Transverse colon (tissue), 4 donors: ENCODE measurements around the gene DCT. TPM values are rescaled to one million over a fixed set of nuclear protein-coding genes. Genes with fewer than 3 reads are reported as not detected.
A peak's percentile ranks its signal among the peaks of the same experiment; 100 is the strongest.

Experiments used
- DNase-seq: peaks from one replicate; pipeline ENCODE4 v3.0.0-alpha.2; 2019
- H3K27ac ChIP-seq, 4 donors: fragments of 200-600 bp; sonication (generic); 2 replicates each; pipeline ENCODE4 v1.5.1; 2016 to 2018; ENCODE audit warnings: inconsistent platforms in 4 of 4
- H3K27me3 ChIP-seq: fragments of 200-600 bp; sonication (generic); 2 replicates; pipeline ENCODE4 v1.5.1; 2017; ENCODE audit warnings: inconsistent platforms
- H3K36me3 ChIP-seq, 4 donors: fragments of 200-600 bp; sonication (generic); 2 replicates each; pipeline ENCODE4 v1.5.1; 2017 to 2019; ENCODE audit warnings: inconsistent platforms in 4 of 4
- H3K4me1 ChIP-seq, 4 donors: fragments of 200-600 bp; sonication (generic); 2 replicates each; pipeline ENCODE4 v1.5.1; 2017 to 2020; ENCODE audit warnings: inconsistent platforms in 4 of 4
- H3K4me3 ChIP-seq, 4 donors: fragments of 200-600 bp; sonication (generic); 1 replicate in 1 of 4; 2 replicates in 3 of 4; pipeline versions ENCODE4 v1.5.1 to v1.6.1; 2017 to 2019; ENCODE audit warnings: inconsistent platforms in 4 of 4
- H3K9me3 ChIP-seq, 2 donors: fragments of 200-600 bp; sonication (generic); 2 replicates each; pipeline ENCODE4 v1.5.1; 2017 to 2019; ENCODE audit warnings: inconsistent platforms in 2 of 2
- CTCF ChIP-seq, 5 experiments: fragments of 200-600 bp in 3 of 5; fragments of 450-650 bp in 2 of 5; sonication (generic) in 3 of 5; IDR thresholded peaks; 1 replicate in 2 of 5; 2 replicates in 3 of 5; pipeline ENCODE4 v1.5.1; 2016 to 2017; ENCODE audit warnings: antibody characterized with exemption in 5 of 5, inconsistent platforms in 3 of 5, mild to moderate bottlenecking in 2 of 5, moderate library complexity in 1 of 5
- EP300 ChIP-seq: sonication (generic); formaldehyde crosslinking; IDR thresholded peaks from one replicate; pipeline ENCODE4 v1.6.1; 2017; ENCODE audit warnings: antibody characterized with exemption, low read depth
- POLR2A ChIP-seq: fragments of 450-650 bp; IDR thresholded peaks from one replicate; pipeline ENCODE4 v1.6.1; 2016; ENCODE audit warnings: antibody characterized with exemption, mild to moderate bottlenecking, moderate library complexity
- POLR2AphosphoS5 ChIP-seq, 3 donors: sonication (generic); formaldehyde crosslinking; IDR thresholded peaks; one replicate each; pipeline ENCODE4 v1.6.1; 2016; ENCODE audit warnings: antibody characterized with exemption in 3 of 3
- WGBS, 2 donors: methylation state at CpG; one replicate each; pipeline ENCODE4 v1.1.5; 2018; ENCODE audit warnings: low coverage in 1 of 2; 5-methylcytosine and 5-hydroxymethylcytosine counted together
- in situ Hi-C, 4 donors: fragments of 200-750 bp; cut with MboI; loops; one replicate each; pipeline versions ENCODE4 v1.15.0 to v1.15.1; 2017; ENCODE audit warnings: low sequenced_read_pairs in 3 of 4, low pct_ligation_motif_present in 1 of 4, low pct_unique_long_range_greater_than_20kb in 1 of 4
- intact Hi-C: fragments of 100-400 bp; cut with DNase I; formaldehyde crosslinking; loops from one replicate; pipeline ENCODE4 v1.15.1; 2023; ENCODE audit warnings: low total_unique reads
- total RNA-seq, 4 donors: library from RNA; depleted of rRNA; stranded (reverse); fragments of >200 nt; gene quantifications; one replicate each; pipeline ENCODE4 v1.1.0, GENCODE V29; 2016

Gene DCT
- total RNA-seq, 4 donors from 2014 or later = not detected

GRCh38 chr13:94389604-94390351 is 89.7 kb downstream of the DCT start:
- in situ Hi-C loops = no loop called here
- Histone ChIP-seq H3K36me3 (no peaks in the 10 kb centered on the region), H3K9me3 (no peaks in the 10 kb centered on the region), H3K4me3 (no peak overlapping the region), H3K4me1 (no peaks in the 10 kb centered on the region), H3K27ac (peak overlapping the region in 2 of 4 donors; percentile 45 to 51), H3K27me3 (no peaks in the 10 kb centered on the region)
- TF ChIP-seq CTCF (IDR thresholded peaks at IDR 0.05) = no peak
- no peak for TF ChIP-seq POLR2AphosphoS5 (IDR thresholded peaks at IDR 0.05)
- no peak for TF ChIP-seq POLR2A
- TF ChIP-seq EP300 = no peak
- intact Hi-C loops = no loop called here
- WGBS, 2 donors = 56 to 57% methylated on average over 4 to 7 of the region's 7 CpGs
- no peak for DNase-seq

- no peak for TF ChIP-seq CTCF (IDR thresholded peaks at IDR 0.05)
- no peak for TF ChIP-seq EP300
- no peak for TF ChIP-seq POLR2A
- no peak for TF ChIP-seq POLR2AphosphoS5 (IDR thresholded peaks at IDR 0.05)
- Histone ChIP-seq H3K27ac (no peak overlapping the region), H3K27me3 (no peaks in the 10 kb centered on the region), H3K4me3 (no peak overlapping the region), H3K9me3 (no peaks in the 10 kb centered on the region), H3K36me3 (no peaks in the 10 kb centered on the region), H3K4me1 (no peaks in the 10 kb centered on the region)
- intact Hi-C loops = no loop called here
- in situ Hi-C loops = no loop called here
- DNase-seq = no peak
Observed at GRCh38 chr13:94387047-94387446, 92.4 kb downstream of the DCT start.

Other genes with a start within 250 kb of the DCT start
- 10 to 100 TPM in 2 of 4 donors, 1 to 10 TPM in 2; 3.0 to 20.2 (median 9.6) TPM for gene TGDS, start 116.5 kb upstream of the DCT start, total RNA-seq
- gene GPR180, start 122.2 kb upstream of the DCT start, total RNA-seq = 1 to 10 TPM in 3 of 4 donors, under 1 TPM in 1; 0.37 to 4.9 (median 2.3) TPM
- not detected for gene SOX21, start 232.9 kb upstream of the DCT start, total RNA-seq